Mesodermal cell (in vitro differentiated cells): ENCODE data around the gene KL.

Experiments
- H3K27ac ChIP-seq: 2 replicates; pipeline ENCODE4 v1.7.0; 2013; ENCODE audit warnings: mild to moderate bottlenecking, low read depth, low read length, moderate library complexity; ENCODE audit not compliant: severe bottlenecking
- H3K36me3 ChIP-seq: 2 replicates; pipeline ENCODE4 v1.7.1; 2013; ENCODE audit warnings: mild to moderate bottlenecking, low read length, moderate library complexity; ENCODE audit not compliant: control insufficient read depth, insufficient read depth
- H3K4me1 ChIP-seq: one replicate; pipeline ENCODE4 v1.7.1; 2013; ENCODE audit warnings: mild to moderate bottlenecking, low read length; ENCODE audit not compliant: insufficient read depth, control insufficient read depth, poor library complexity, severe bottlenecking
- H3K4me3 ChIP-seq: 2 replicates; pipeline ENCODE4 v1.7.0; 2013; ENCODE audit warnings: low read length, control low read depth, mild to moderate bottlenecking; ENCODE audit not compliant: insufficient read depth, poor library complexity, severe bottlenecking; ENCODE audit errors: extremely low read depth
- H3K9me3 ChIP-seq: 2 replicates; pipeline ENCODE4 v1.7.1; 2013; ENCODE audit warnings: mild to moderate bottlenecking, low read length, moderate library complexity; ENCODE audit not compliant: control insufficient read depth
- WGBS, 2 experiments: methylation state at CpG; one replicate each; pipeline ENCODE4 v1.1.5; 2013; ENCODE audit warnings: missing lambda C conversion rate in 2 of 2; ENCODE audit not compliant: insufficient coverage in 2 of 2; 5-methylcytosine and 5-hydroxymethylcytosine counted together

The KL gene

GRCh38 chr13:33017323-33017929, 1.2 kb downstream of the KL start:
- peak overlapping the region; percentile 28 for H3K4me3 ChIP-seq
- no peak overlapping the region for H3K27ac ChIP-seq
- WGBS, 2 experiments, result 31% methylated on average over 11 to 13 of the region's 15 CpGs
- no peaks in the 10 kb centered on the region for H3K36me3 ChIP-seq
- no peaks in the 10 kb centered on the region for H3K9me3 ChIP-seq
- H3K4me1 ChIP-seq, result no peaks in the 10 kb centered on the region

GRCh38 chr13:33018886-33019285, 2.7 kb downstream of the KL start:
- 100% methylated on average over 1 of the region's 2 CpGs; no CpG with 5 or more reads in 1 of the 2 experiments for WGBS, 2 experiments
- Histone ChIP-seq H3K36me3 (no peaks in the 10 kb centered on the region), H3K4me3 (no peak overlapping the region), H3K27ac (no peak overlapping the region), H3K4me1 (no peaks in the 10 kb centered on the region), H3K9me3 (no peaks in the 10 kb centered on the region)

GRCh38 chr13:33022986-33023385, 6.8 kb downstream of the KL start:
- 100% methylated on average over 1 of the region's 2 CpGs; no CpG with 5 or more reads in 1 of the 2 experiments for WGBS, 2 experiments
- Histone ChIP-seq H3K36me3 (no peaks in the 10 kb centered on the region), H3K27ac (no peak overlapping the region), H3K4me1 (no peaks in the 10 kb centered on the region), H3K4me3 (no peak overlapping the region), H3K9me3 (no peaks in the 10 kb centered on the region)

- Histone ChIP-seq H3K4me1 (no peaks in the 10 kb centered on the region), H3K9me3 (no peaks in the 10 kb centered on the region), H3K36me3 (no peaks in the 10 kb centered on the region), H3K4me3 (no peak overlapping the region), H3K27ac (no peak overlapping the region)
- WGBS, 2 experiments, result 59 to 60% methylated on average over 4 of the region's 4 CpGs
Measured at GRCh38 chr13:33025220-33025744, 9.1 kb downstream of the KL start.

GRCh38 chr13:33026489-33027152, 10.4 kb downstream of the KL start:
- 89 to 93% methylated on average over 7 to 9 of the region's 9 CpGs for WGBS, 2 experiments
- no peak overlapping the region for H3K27ac ChIP-seq

GRCh38 chr13:33028620-33029019, 12.4 kb downstream of the KL start:
- no peaks in the 10 kb centered on the region for H3K9me3 ChIP-seq
- H3K4me1 ChIP-seq, result no peaks in the 10 kb centered on the region
- WGBS, 2 experiments, result 80% methylated on average over 1 of the region's 2 CpGs; no CpG with 5 or more reads in 1 of the 2 experiments
- no peak overlapping the region for H3K27ac ChIP-seq
- no peaks in the 10 kb centered on the region for H3K36me3 ChIP-seq
- no peak overlapping the region for H3K4me3 ChIP-seq

More at GRCh38 chr13:33026489-33027152, 10.4 kb downstream of the KL start:
- Histone ChIP-seq H3K4me1 (no peaks in the 10 kb centered on the region), H3K36me3 (no peaks in the 10 kb centered on the region), H3K4me3 (no peak overlapping the region), H3K9me3 (no peaks in the 10 kb centered on the region)

GRCh38 chr13:33031277-33031676, 15.1 kb downstream of the KL start:
- H3K27ac ChIP-seq, result no peak overlapping the region
- H3K9me3 ChIP-seq, result no peaks in the 10 kb centered on the region

GRCh38 chr13:33032037-33032625, 15.9 kb downstream of the KL start:
- Histone ChIP-seq H3K4me3 (no peak overlapping the region), H3K36me3 (no peaks in the 10 kb centered on the region), H3K9me3 (no peaks in the 10 kb centered on the region), H3K4me1 (no peaks in the 10 kb centered on the region), H3K27ac (no peak overlapping the region)
- WGBS, 2 experiments, result 89 to 91% methylated on average over 9 to 10 of the region's 12 CpGs

More at GRCh38 chr13:33031277-33031676, 15.1 kb downstream of the KL start:
- H3K4me1 ChIP-seq, result no peaks in the 10 kb centered on the region
- no peaks in the 10 kb centered on the region for H3K36me3 ChIP-seq
- H3K4me3 ChIP-seq, result no peak overlapping the region
- 100% methylated on average over 1 of the region's 4 CpGs; no CpG with 5 or more reads in 1 of the 2 experiments for WGBS, 2 experiments

- Histone ChIP-seq H3K36me3 (no peaks in the 10 kb centered on the region), H3K4me1 (no peaks in the 10 kb centered on the region), H3K4me3 (no peak overlapping the region), H3K27ac (no peak overlapping the region), H3K9me3 (no peaks in the 10 kb centered on the region)
- 77 to 85% methylated on average over 5 to 8 of the region's 14 CpGs for WGBS, 2 experiments
Measured at GRCh38 chr13:33033051-33033812, 17.0 kb downstream of the KL start.

- H3K9me3 ChIP-seq, result no peaks in the 10 kb centered on the region
- no peak overlapping the region for H3K4me3 ChIP-seq
- H3K36me3 ChIP-seq, result no peaks in the 10 kb centered on the region
- H3K27ac ChIP-seq, result no peak overlapping the region
- no peaks in the 10 kb centered on the region for H3K4me1 ChIP-seq
Measured at GRCh38 chr13:33033986-33034385, 17.8 kb downstream of the KL start.
